ENCODE results near the gene ASNS. TPM values are rescaled to one million over a fixed set of nuclear protein-coding genes. Genes with fewer than 3 reads are reported as not detected.

Gene ASNS
- total and polyA plus RNA-seq, 2 experiments from 2014 or later = 163 to 166 TPM

GRCh38 chr7:97851683-97852082 is 20.5 kb downstream of the ASNS start:
- H3K4me3 Mint-ChIP-seq = no peak overlapping the region
- peaks cover 51% of the 10 kb centered on the region for H3K36me3 ChIP-seq (ENCODE audit: insufficient read depth)

More at GRCh38 chr7:97851683-97852082, 20.5 kb downstream of the ASNS start:
- Histone ChIP-seq H3K27me3 (ENCODE audit: insufficient read depth) (no peaks in the 10 kb centered on the region), H2AFZ (no peak overlapping the region), H3K4me1 (ENCODE audit: insufficient read depth) (no peaks in the 10 kb centered on the region), H3K4me2 (no peak overlapping the region), H4K20me1 (replicated peaks; ENCODE audit: insufficient read depth) (peaks cover 11% of the 10 kb centered on the region; the same call in 1 of the 2 replicates), H3K4me3 (no peak overlapping the region), H3K27ac (ENCODE audit: low read depth) (no peak overlapping the region), H3K9me2 (ENCODE audit: insufficient read depth) (no peaks in the 10 kb centered on the region), H3F3A (replicated peaks; ENCODE audit: low read depth) (no peaks in the 10 kb centered on the region), H3K79me2 (replicated peaks; ENCODE audit: insufficient read depth) (no peaks in the 10 kb centered on the region)
- H3K4me1 Mint-ChIP-seq = no peaks in the 10 kb centered on the region
- no peak for DNase-seq (ENCODE audit: low spot score)
- no peak for ATAC-seq
- no peaks in the 10 kb centered on the region; the same call in 2 of the 3 replicates for H3K9me3 Mint-ChIP-seq
- TF ChIP-seq, protein P1, sequence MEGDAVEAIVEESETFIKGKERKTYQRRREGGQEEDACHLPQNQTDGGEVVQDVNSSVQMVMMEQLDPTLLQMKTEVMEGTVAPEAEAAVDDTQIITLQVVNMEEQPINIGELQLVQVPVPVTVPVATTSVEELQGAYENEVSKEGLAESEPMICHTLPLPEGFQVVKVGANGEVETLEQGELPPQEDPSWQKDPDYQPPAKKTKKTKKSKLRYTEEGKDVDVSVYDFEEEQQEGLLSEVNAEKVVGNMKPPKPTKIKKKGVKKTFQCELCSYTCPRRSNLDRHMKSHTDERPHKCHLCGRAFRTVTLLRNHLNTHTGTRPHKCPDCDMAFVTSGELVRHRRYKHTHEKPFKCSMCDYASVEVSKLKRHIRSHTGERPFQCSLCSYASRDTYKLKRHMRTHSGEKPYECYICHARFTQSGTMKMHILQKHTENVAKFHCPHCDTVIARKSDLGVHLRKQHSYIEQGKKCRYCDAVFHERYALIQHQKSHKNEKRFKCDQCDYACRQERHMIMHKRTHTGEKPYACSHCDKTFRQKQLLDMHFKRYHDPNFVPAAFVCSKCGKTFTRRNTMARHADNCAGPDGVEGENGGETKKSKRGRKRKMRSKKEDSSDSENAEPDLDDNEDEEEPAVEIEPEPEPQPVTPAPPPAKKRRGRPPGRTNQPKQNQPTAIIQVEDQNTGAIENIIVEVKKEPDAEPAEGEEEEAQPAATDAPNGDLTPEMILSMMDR (conservative IDR thresholded peaks at IDR 0.05; ENCODE audit: low read depth in 2 of 2) = no peak
- no peak for TF ChIP-seq STAT1 (IDR thresholded peaks at IDR 0.05; ENCODE audit: unreplicated experiment)
- TF ChIP-seq, protein P2, sequence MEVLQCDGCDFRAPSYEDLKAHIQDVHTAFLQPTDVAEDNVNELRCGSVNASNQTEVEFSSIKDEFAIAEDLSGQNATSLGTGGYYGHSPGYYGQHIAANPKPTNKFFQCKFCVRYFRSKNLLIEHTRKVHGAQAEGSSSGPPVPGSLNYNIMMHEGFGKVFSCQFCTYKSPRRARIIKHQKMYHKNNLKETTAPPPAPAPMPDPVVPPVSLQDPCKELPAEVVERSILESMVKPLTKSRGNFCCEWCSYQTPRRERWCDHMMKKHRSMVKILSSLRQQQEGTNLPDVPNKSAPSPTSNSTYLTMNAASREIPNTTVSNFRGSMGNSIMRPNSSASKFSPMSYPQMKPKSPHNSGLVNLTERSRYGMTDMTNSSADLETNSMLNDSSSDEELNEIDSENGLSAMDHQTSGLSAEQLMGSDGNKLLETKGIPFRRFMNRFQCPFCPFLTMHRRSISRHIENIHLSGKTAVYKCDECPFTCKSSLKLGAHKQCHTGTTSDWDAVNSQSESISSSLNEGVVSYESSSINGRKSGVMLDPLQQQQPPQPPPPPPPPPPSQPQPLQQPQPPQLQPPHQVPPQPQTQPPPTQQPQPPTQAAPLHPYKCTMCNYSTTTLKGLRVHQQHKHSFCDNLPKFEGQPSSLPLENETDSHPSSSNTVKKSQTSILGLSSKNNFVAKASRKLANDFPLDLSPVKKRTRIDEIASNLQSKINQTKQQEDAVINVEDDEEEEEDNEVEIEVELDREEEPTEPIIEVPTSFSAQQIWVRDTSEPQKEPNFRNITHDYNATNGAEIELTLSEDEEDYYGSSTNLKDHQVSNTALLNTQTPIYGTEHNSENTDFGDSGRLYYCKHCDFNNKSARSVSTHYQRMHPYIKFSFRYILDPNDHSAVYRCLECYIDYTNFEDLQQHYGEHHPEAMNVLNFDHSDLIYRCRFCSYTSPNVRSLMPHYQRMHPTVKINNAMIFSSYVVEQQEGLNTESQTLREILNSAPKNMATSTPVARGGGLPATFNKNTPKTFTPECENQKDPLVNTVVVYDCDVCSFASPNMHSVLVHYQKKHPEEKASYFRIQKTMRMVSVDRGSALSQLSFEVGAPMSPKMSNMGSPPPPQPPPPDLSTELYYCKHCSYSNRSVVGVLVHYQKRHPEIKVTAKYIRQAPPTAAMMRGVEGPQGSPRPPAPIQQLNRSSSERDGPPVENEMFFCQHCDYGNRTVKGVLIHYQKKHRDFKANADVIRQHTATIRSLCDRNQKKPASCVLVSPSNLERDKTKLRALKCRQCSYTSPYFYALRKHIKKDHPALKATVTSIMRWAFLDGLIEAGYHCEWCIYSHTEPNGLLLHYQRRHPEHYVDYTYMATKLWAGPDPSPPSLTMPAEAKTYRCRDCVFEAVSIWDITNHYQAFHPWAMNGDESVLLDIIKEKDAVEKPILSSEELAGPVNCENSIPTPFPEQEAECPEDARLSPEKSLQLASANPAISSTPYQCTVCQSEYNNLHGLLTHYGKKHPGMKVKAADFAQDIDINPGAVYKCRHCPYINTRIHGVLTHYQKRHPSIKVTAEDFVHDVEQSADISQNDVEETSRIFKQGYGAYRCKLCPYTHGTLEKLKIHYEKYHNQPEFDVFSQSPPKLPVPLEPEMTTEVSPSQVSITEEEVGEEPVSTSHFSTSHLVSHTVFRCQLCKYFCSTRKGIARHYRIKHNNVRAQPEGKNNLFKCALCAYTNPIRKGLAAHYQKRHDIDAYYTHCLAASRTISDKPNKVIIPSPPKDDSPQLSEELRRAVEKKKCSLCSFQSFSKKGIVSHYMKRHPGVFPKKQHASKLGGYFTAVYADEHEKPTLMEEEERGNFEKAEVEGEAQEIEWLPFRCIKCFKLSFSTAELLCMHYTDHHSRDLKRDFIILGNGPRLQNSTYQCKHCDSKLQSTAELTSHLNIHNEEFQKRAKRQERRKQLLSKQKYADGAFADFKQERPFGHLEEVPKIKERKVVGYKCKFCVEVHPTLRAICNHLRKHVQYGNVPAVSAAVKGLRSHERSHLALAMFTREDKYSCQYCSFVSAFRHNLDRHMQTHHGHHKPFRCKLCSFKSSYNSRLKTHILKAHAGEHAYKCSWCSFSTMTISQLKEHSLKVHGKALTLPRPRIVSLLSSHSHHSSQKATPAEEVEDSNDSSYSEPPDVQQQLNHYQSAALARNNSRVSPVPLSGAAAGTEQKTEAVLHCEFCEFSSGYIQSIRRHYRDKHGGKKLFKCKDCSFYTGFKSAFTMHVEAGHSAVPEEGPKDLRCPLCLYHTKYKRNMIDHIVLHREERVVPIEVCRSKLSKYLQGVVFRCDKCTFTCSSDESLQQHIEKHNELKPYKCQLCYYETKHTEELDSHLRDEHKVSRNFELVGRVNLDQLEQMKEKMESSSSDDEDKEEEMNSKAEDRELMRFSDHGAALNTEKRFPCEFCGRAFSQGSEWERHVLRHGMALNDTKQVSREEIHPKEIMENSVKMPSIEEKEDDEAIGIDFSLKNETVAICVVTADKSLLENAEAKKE (CRISPR knock-in tag; IDR thresholded peaks at IDR 0.05) = no peak
- TF ChIP-seq CREB1 (CRISPR knock-in tag; IDR thresholded peaks at IDR 0.05; ENCODE audit: low read depth) = no peak
- TF ChIP-seq, protein P3, sequence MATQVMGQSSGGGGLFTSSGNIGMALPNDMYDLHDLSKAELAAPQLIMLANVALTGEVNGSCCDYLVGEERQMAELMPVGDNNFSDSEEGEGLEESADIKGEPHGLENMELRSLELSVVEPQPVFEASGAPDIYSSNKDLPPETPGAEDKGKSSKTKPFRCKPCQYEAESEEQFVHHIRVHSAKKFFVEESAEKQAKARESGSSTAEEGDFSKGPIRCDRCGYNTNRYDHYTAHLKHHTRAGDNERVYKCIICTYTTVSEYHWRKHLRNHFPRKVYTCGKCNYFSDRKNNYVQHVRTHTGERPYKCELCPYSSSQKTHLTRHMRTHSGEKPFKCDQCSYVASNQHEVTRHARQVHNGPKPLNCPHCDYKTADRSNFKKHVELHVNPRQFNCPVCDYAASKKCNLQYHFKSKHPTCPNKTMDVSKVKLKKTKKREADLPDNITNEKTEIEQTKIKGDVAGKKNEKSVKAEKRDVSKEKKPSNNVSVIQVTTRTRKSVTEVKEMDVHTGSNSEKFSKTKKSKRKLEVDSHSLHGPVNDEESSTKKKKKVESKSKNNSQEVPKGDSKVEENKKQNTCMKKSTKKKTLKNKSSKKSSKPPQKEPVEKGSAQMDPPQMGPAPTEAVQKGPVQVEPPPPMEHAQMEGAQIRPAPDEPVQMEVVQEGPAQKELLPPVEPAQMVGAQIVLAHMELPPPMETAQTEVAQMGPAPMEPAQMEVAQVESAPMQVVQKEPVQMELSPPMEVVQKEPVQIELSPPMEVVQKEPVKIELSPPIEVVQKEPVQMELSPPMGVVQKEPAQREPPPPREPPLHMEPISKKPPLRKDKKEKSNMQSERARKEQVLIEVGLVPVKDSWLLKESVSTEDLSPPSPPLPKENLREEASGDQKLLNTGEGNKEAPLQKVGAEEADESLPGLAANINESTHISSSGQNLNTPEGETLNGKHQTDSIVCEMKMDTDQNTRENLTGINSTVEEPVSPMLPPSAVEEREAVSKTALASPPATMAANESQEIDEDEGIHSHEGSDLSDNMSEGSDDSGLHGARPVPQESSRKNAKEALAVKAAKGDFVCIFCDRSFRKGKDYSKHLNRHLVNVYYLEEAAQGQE (IDR thresholded peaks at IDR 0.05; ENCODE audit: unreplicated experiment) = no peak
- TF ChIP-seq JUNB (IDR thresholded peaks at IDR 0.05; ENCODE audit: unreplicated experiment) = no peak
- no peak for TF ChIP-seq EZH2 (IDR thresholded peaks at IDR 0.05; ENCODE audit: low read depth, unreplicated experiment)
- TF ChIP-seq ZNF331 (CRISPR knock-in tag; IDR thresholded peaks at IDR 0.05; ENCODE audit: low read depth) = no peak
- no peak for TF ChIP-seq POLR2AphosphoS5 (IDR thresholded peaks at IDR 0.05; ENCODE audit: low read depth)
- TF ChIP-seq EZH2phosphoT487 (IDR thresholded peaks at IDR 0.05; ENCODE audit: unreplicated experiment) = no peak
- no peak for TF ChIP-seq NANOG (IDR thresholded peaks at IDR 0.05; ENCODE audit: borderline replicate concordance)
- no peak for TF ChIP-seq ZNF114 (CRISPR knock-in tag; IDR thresholded peaks at IDR 0.05)
- TF ChIP-seq, protein P4, sequence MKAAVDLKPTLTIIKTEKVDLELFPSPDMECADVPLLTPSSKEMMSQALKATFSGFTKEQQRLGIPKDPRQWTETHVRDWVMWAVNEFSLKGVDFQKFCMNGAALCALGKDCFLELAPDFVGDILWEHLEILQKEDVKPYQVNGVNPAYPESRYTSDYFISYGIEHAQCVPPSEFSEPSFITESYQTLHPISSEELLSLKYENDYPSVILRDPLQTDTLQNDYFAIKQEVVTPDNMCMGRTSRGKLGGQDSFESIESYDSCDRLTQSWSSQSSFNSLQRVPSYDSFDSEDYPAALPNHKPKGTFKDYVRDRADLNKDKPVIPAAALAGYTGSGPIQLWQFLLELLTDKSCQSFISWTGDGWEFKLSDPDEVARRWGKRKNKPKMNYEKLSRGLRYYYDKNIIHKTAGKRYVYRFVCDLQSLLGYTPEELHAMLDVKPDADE (IDR thresholded peaks at IDR 0.05) = no peak
- H3K27me3 Mint-ChIP-seq (ENCODE audit: insufficient read depth, low read depth, poor library complexity) = peaks cover 2% of the 10 kb centered on the region
- no peak overlapping the region for H3K27ac Mint-ChIP-seq
- peaks cover 63% of the 10 kb centered on the region for H3K36me3 Mint-ChIP-seq (ENCODE audit: low read depth)
